Measurements from ENCODE around the gene LITAF.
"Not testable (repeated sequence)": the region's sequence is repeated elsewhere in the genome, so short reads cannot be mapped to it uniquely, and the experiment has no call there.

- not testable (repeated sequence) for TF ChIP-seq POLR2A (IDR thresholded peaks at IDR 0.05; ENCODE audit: low read length); GATA1 (IDR thresholded peaks at IDR 0.05; ENCODE audit: low read depth, low read length)
These were observed 73.4 kb downstream of the LITAF start for GRCh38 chr16:11513366-11513765.
